Activated T-helper 1 cell treated with anti-CD3 and anti-CD28 coated beads, Interleukin-2, amount 50 U/mL, for 16 hours (primary cell): Measurements from ENCODE around the gene LRTM1.

Experiments
- DNase-seq, 2 donors: peaks; one replicate each; pipeline ENCODE4 v3.0.0-alpha.2; 2020; ENCODE audit warnings: low read depth in 1 of 2, low spot score in 1 of 2

The LRTM1 gene

DNA sequence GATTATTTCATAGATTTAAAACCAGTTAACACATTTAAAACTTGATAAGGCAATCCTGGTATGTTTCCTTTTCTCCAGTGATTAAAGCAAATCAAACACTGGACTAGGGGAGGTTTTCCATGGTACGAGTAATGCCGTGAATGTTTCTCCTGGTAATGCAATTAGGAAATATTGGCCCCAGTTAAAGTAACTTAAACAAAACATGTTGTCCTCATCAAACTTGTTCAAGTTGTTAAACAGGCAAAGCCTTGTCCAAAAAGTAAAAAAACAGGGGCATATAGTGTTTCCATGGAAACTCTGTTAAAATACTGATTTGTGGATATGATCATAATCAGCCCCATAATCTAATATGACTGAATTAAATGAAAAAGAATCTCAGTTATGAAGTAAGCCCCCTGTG lies 13.1 kb upstream of the LRTM1 start:
- DNase-seq = no peak

- no peak for DNase-seq
Observed at GRCh38 chr3:54939557-54940300, 11.9 kb upstream of the LRTM1 start.

GRCh38 chr3:54936561-54936960 lies 8.7 kb upstream of the LRTM1 start:
- no peak for DNase-seq

- DNase-seq = no peak
Observed at GRCh38 chr3:54935869-54936268, 8.0 kb upstream of the LRTM1 start.

DNA sequence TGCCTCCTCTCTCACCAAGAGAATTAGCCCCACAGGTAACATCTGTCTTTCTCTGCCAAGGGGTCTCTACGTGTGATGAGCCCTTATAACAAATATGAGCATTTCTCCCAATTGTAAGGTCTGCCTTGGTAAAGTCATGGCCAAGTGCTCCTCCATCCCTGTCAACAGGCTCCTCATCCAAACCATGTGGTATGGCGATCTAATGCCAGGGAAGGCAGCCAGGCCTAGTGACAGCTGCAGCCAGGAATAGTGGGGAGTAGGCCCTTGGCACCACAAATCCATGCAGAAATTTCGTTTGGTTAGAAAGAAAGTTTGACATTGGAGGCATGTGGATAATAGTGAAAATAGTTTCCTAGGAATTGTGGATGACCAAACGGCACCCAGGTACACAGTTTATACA lies 4.7 kb upstream of the LRTM1 start:
- no peak for DNase-seq

DNA sequence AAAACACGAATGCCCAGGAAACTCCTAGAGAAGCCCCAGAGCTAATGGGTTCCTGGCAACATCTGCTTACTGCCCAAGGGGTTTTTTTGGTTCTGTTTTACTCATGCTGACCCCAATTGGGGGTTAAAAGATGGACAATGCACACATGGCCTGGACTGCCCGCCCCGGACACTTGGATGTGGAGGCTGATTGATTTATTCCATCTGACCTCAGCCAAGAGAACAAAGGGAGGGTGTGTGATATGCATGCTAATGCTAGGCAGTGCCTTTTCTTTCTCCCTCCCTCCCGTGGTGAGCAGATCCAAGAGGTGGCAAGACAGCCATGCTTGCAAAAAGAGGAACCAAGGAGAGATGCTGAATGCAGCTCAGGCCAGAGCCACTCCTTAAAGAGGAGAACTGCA lies 3.3 kb upstream of the LRTM1 start:
- DNase-seq = no peak

GRCh38 chr3:54918516-54918915 lies 9.3 kb downstream of the LRTM1 start:
- DNase-seq = no peak

- DNase-seq = no peak
Observed at GRCh38 chr3:54917862-54918261, 10.0 kb downstream of the LRTM1 start.

DNA sequence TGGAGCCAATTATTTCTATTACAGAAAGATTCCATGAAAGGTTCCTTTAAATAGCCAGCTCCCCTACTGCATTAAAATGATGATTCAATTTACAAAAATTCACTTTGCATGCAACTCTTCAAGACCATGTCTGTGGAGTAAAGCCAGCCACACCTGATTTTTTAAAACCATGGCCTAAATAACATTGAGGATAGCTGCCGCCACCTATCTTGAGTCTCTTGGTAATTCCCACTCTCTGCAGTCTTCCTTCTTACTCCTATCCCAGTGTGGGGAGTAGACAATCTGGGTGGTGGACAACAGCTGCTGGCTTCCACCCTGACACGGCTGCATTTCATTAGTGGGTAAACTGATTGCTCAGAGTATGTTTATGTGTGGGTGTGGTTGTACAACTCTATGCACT lies 10.7 kb downstream of the LRTM1 start:
- no peak for DNase-seq

GRCh38 chr3:54916732-54917131 lies 11.1 kb downstream of the LRTM1 start:
- DNase-seq = no peak

GRCh38 chr3:54915976-54916375 lies 11.9 kb downstream of the LRTM1 start:
- no peak for DNase-seq

DNA sequence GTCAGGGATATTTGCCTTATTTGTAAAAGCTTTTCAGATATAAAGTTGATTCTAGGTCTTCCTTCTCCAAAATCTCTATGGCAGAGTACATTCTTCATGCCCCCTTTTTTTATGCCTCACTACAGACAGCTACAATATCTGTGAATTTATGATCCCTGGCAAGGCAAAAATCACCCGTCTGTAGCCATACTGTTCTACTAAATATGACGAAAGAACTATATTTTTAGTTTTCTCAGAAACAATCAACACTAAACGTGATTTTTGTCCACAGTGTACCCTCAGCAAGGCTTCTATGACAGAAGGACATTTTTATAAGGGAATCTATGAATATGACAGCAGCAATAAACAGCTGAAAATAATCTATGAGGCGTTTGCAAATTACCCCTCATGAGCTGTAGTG lies 12.7 kb downstream of the LRTM1 start:
- no peak for DNase-seq

GRCh38 chr3:54914180-54914579 lies 13.7 kb downstream of the LRTM1 start:
- no peak for DNase-seq

GRCh38 chr3:54909191-54909590 lies 18.7 kb downstream of the LRTM1 start:
- DNase-seq = no peak

DNA sequence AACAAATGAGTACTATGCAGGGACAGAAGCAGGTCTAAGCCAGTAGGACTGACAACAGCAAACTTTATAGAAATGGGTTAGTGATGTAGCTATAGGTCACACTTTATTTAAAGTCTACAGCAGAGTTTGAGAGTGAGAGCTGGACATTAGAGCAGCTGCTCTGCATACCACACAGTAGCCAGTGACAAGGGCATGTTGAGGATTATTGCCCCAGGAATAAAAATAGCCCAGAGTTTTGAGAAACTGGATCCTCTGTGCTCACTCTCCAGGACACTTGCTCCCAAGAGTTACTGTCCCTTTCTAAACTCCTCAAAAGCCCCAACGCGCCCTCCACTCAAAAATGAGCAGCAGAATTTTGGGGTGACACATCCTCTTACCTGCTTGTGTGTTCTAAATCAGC lies 21.1 kb downstream of the LRTM1 start:
- no peak for DNase-seq

DNA sequence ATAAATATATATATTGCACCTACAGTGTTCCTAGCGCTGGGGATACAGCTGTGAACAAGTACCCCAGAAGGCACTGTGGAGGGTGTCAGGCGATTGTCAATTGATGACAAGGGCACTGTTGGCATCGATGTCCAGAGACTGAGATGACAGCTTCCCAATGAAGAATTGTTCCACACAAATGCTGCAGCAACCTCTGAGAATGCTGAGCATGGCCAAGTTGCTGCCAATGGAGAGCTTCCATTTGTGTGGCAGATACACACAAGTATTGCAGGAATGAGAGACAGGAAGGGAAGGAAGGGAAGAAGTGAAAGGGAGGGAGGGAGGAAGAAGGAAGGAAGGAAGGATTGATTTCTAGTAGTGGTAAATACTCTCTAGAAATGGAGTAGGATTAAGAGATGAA lies 21.9 kb downstream of the LRTM1 start:
- no peak for DNase-seq

DNA sequence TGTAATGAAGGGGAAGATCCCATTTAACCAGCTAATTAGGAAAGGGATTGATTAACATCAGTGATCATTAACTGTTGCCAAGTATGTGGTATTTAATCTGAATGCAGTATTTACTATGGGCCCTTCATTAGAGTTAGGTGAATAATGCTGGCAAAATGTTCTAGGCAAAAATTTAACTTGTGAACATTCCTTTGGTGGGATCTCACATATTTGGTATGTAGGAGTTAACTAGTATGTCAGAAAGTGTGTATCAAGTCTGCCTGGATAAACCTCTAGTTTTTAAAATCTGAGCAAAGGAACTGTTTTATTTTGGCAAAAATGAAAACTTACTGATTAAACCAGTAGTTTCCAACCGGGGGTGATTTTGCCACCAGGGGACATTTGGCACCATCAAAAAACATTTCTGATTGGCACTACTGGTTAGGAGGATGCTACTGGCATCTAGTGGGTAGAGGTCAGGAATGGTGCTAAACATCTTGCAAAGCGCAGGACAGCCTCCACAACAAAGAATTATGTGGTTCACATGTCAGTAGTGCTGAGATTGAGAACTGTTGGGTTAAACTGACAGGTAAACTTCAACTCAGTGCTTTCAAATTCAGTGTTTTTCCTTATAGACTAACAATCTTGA lies 22.5 kb downstream of the LRTM1 start:
- no peak for DNase-seq

- no peak for DNase-seq
Observed at GRCh38 chr3:54901906-54902685, 25.8 kb downstream of the LRTM1 start.

DNA sequence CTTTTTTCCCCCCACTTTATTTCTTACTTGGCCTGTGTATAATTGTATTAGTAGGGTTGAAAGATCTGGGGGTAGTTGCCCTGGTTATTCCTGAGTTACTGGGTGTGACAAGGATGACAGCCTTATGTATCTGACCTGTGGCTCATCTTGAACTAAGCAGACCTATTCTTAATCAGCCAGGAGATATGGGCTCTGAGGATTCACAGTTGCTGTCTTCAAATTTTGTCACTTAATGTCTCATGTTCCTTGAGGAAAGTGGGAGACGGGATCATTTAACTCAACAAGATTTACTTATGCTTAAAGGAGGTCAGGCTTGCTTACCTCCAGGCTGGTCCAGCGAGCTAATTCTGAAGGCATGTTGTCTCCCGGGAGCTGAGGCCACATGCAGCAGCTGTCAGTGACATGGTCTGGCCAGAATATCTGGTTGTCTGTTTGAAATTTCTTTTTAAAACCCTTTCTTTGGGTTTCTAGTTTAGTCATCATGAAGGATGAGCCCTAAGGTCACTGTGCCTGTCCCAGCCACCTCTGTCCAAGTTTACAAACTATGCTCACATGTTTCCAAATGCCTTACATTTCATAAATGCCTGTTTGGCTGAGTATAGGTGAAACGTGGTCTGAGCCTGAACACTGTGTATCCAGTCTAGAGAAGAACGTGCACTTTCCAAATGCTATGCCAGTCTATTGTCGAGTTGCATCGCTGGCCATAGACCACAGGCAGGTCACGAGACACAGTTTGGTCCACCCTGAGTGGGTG lies 26.8 kb downstream of the LRTM1 start:
- DNase-seq = no peak

DNA sequence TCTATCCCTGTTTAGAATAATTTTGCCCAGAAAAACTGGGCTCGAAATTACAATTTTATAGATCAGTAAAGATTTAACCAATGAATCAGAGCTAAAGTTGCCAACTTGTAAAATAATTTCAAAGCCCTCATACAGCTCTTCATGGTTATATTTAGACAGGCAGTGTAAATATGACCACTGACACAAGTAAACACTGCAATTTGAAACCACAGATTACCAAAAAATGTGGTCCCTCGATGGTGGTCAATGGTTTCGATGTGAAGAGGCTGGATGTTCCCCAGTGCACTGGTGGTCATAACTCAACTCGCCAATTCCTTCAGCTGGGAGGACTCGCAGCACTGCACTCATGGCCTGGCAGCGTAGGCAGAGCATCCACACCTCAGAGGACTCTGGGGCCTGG lies 28.6 kb downstream of the LRTM1 start:
- DNase-seq = no peak

DNA sequence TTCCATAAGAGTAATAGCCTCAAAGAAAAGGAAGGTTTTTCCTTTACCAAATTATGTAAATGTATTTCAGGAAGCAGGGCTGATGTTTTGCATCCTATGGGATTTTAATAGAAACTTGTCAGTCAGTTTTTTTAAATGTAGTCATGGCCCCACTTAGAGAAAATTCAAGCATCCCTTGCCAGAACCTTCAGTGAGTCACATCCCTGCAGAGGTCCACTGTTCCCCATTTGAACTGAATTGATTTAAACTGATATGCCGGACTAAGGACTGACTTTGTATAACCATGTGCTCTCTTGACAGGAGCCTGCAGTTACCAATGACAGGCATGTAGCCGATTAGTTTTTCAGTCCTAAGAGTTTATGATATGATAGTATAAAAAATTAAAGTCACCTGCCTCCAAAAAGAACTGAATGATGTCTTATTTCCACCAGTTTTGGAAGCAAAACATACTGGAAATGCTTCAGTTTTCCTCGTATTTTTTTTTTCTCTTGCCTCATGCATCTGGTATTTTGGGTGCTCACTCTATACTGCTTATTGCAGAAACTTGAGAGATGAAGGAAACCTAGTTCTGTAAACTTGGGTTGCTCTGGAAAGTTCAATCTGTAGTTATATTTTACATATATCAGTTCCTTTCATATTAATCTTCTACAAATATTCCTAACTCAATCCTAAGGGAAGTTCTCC lies 30.7 kb downstream of the LRTM1 start:
- no peak for DNase-seq
